Left lobe of liver (tissue), 2 donors: ENCODE measurements around the gene HTN3. TPM values are rescaled to one million over a fixed set of nuclear protein-coding genes. Genes with fewer than 3 reads are reported as not detected.
"Not testable (repeated sequence)": the region's sequence is repeated elsewhere in the genome, so short reads cannot be mapped to it uniquely, and the experiment has no call there.

ENCODE experiments used
- ATAC-seq: fragments of 200-7000 bp; cut with Tn5 transposase; one replicate; pipeline ENCODE4 v1.9.1; 2020; ENCODE audit warnings: mild to moderate bottlenecking, moderate library complexity
- DNase-seq: peaks from one replicate; pipeline ENCODE4 v3.0.0-alpha.2; 2020; ENCODE audit warnings: low spot score
- total RNA-seq: library from RNA; stranded (reverse); gene quantifications from one replicate; pipeline ENCODE4 v1.2.1, GENCODE V29; 2021
- donor health status: DM: no; HTN: no; CAD: no; lungs with moderate emphysema.
- donor health status: DM: no; HTN: yes; CAD: no.

Gene HTN3
- total RNA-seq, result not detected

- DNase-seq, ATAC-seq: not testable (repeated sequence)
These were observed at the start of gene HTN3 for GRCh38 chr4:70028159-70028558. Gene HTN3 (plus strand): TSS chr4:70028459. CDS start chr4:70030741, 2,282 bp downstream.

- peak; percentile 53 for DNase-seq
- peak; percentile 96 for ATAC-seq
These were observed 44.2 kb upstream of the HTN3 start for GRCh38 chr4:69984030-69984443.

- ATAC-seq (no peak), DNase-seq (no peak)
These were observed 41.6 kb upstream of the HTN3 start for GRCh38 chr4:69986663-69987062.

- DNase-seq, result no peak
- no peak for ATAC-seq
These were observed 37.2 kb upstream of the HTN3 start for GRCh38 chr4:69991016-69991415.

- ATAC-seq (no peak), DNase-seq (no peak)
These were observed 33.5 kb upstream of the HTN3 start for GRCh38 chr4:69994782-69995181.

- ATAC-seq, result no peak
- no peak for DNase-seq
These were observed 32.7 kb upstream of the HTN3 start, which contains the start of gene STATH for GRCh38 chr4:69995526-69996016. Gene STATH (plus strand): TSS chr4:69995966. CDS start chr4:69998438, 2,472 bp downstream.

GRCh38 chr4:69999420-69999819, 28.8 kb upstream of the HTN3 start:
- DNase-seq (no peak), ATAC-seq (no peak)

GRCh38 chr4:70000711-70001110, 27.5 kb upstream of the HTN3 start:
- no peak for ATAC-seq
- no peak for DNase-seq

- ATAC-seq (no peak), DNase-seq (no peak)
These were observed 25.8 kb upstream of the HTN3 start for GRCh38 chr4:70002507-70002906.

GRCh38 chr4:70008771-70009170, 19.5 kb upstream of the HTN3 start:
- DNase-seq (no peak), ATAC-seq (no peak)

GRCh38 chr4:70019006-70019405, 9.3 kb upstream of the HTN3 start:
- ATAC-seq, DNase-seq: not testable (repeated sequence)

GRCh38 chr4:70023218-70023617, 5.0 kb upstream of the HTN3 start:
- ATAC-seq, result no peak
- no peak for DNase-seq

- ATAC-seq (no peak), DNase-seq (no peak)
These were observed 1.2 kb upstream of the HTN3 start for GRCh38 chr4:70027011-70027410.

- not testable (repeated sequence) for ATAC-seq, DNase-seq
These were observed 9.3 kb downstream of the HTN3 start for GRCh38 chr4:70037559-70037958.

GRCh38 chr4:70039928-70040327, 11.7 kb downstream of the HTN3 start:
- ATAC-seq, DNase-seq: not testable (repeated sequence)

- ATAC-seq, result no peak
- no peak for DNase-seq
These were observed 13.5 kb downstream of the HTN3 start for GRCh38 chr4:70041652-70042286.

GRCh38 chr4:70050138-70050537, 21.9 kb downstream of the HTN3 start, which contains the start of gene HTN1:
Gene HTN1 (plus strand): TSS chr4:70050438. CDS start chr4:70053077, 2,639 bp downstream.
- DNase-seq, ATAC-seq: not testable (repeated sequence)

GRCh38 chr4:70056534-70056933, 28.3 kb downstream of the HTN3 start:
- not testable (repeated sequence) for ATAC-seq, DNase-seq

GRCh38 chr4:70057651-70058050, 29.4 kb downstream of the HTN3 start:
- DNase-seq (no peak), ATAC-seq (no peak)

- DNase-seq, result no peak
- ATAC-seq, result no peak
These were observed 30.9 kb downstream of the HTN3 start for GRCh38 chr4:70059149-70059548.

- ATAC-seq (no peak), DNase-seq (no peak)
These were observed 33.7 kb downstream of the HTN3 start for GRCh38 chr4:70062000-70062399.

GRCh38 chr4:70080205-70080604, 51.9 kb downstream of the HTN3 start:
- DNase-seq (no peak), ATAC-seq (no peak)
